Activated T-helper 1 cell treated with anti-CD3 and anti-CD28 coated beads, Interleukin-12 subunit alpha, Interleukin-12 subunit beta, Interleukin-2, Interleukin-4 antibody, amounts not matched to agents 30 ng/mL and 10 ng/mL and 1 ng/mL, durations not matched to agents 14 hours and 24 hours and 36 hours (primary cell): Measurements from ENCODE around the gene RAD18. TPM values are rescaled to one million over a fixed set of nuclear protein-coding genes. Genes with fewer than 3 reads are reported as not detected.

Experiments used
- DNase-seq: peaks from one replicate; pipeline ENCODE4 v3.0.0; 2021; ENCODE audit warnings: low spot score
- H3K27ac Mint-ChIP-seq: one replicate; pipeline ENCODE4 v1.8.0; 2021; ENCODE audit warnings: mild to moderate bottlenecking, mixed read lengths
- H3K27me3 Mint-ChIP-seq: one replicate; pipeline ENCODE4 v1.8.0; 2022; ENCODE audit warnings: mild to moderate bottlenecking, moderate library complexity, mixed read lengths; ENCODE audit not compliant: insufficient read depth
- H3K36me3 Mint-ChIP-seq: one replicate; pipeline ENCODE4 v1.8.0; 2021; ENCODE audit warnings: low read depth, mixed read lengths
- H3K4me1 Mint-ChIP-seq: one replicate; pipeline ENCODE4 v1.8.0; 2021; ENCODE audit warnings: low read depth, mixed read lengths
- H3K4me3 Mint-ChIP-seq: one replicate; pipeline ENCODE4 v1.8.0; 2021; ENCODE audit warnings: mild to moderate bottlenecking, moderate library complexity, mixed read lengths
- H3K9me3 Mint-ChIP-seq: one replicate; pipeline ENCODE4 v1.8.0; 2021; ENCODE audit warnings: mixed read lengths
- intact Hi-C: fragments of 100-400 bp; cut with micrococcal nuclease; formaldehyde crosslinking; loops from one replicate; pipeline ENCODE4 v1.15.1; 2024
- total RNA-seq: library from RNA; stranded (reverse); gene quantifications from 2 replicates; pipeline ENCODE4 v1.2.3, GENCODE V29; 2022

Gene RAD18
- total RNA-seq, 1 donor from 2014 or later: 52.8 TPM

DNA sequence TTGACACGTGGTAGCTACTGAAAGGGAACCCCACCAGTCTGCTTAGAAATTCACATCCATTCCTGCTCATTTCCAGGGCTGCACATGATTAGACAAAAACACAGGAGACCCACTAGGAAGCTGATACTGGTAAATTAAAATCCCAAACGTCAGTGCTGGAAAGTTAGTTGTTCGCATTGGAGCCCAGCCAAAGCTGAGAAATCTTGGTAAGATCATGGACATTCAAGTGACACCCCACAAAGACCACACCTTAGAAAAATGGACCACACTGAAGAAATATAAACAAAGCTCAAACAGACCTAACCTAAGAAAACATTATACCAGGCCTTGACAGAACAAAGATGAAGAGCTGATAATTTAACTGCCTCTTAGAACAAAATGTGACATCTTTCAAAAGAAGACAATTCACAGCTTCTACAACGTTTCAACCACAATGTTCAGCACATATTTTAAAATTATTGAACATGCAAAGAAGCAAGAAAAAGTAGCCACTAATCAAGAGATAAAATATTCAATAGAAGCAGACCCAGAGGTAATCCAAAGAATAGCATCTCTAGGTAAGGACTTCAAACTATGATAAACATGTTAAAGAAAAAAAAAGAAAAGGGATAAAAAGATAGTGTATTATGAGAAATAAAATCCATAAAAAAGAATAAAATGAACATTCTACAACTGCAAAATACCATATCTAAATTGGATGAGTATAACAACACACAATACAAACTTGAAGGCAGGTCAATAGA lies 20.4 kb downstream of the RAD18 start:
- intact Hi-C loops: no loop called here
- Mint-ChIP-seq H3K27me3 (no peaks in the 10 kb centered on the region), H3K4me3 (no peak overlapping the region), H3K9me3 (peaks cover 18% of the 10 kb centered on the region), H3K27ac (no peak overlapping the region), H3K36me3 (peaks cover 46% of the 10 kb centered on the region), H3K4me1 (peaks cover 6% of the 10 kb centered on the region)
- no peak for DNase-seq

- H3K36me3 Mint-ChIP-seq: peaks cover 44% of the 10 kb centered on the region
- DNase-seq: no peak
- peaks cover 18% of the 10 kb centered on the region for H3K9me3 Mint-ChIP-seq
- H3K27me3 Mint-ChIP-seq: no peaks in the 10 kb centered on the region
- H3K4me1 Mint-ChIP-seq: peaks cover 2% of the 10 kb centered on the region
- H3K27ac Mint-ChIP-seq: no peak overlapping the region
- no peak overlapping the region for H3K4me3 Mint-ChIP-seq
- intact Hi-C loops: no loop called here
These were observed 21.2 kb downstream of the RAD18 start for GRCh38 chr3:8942115-8942514.

DNA sequence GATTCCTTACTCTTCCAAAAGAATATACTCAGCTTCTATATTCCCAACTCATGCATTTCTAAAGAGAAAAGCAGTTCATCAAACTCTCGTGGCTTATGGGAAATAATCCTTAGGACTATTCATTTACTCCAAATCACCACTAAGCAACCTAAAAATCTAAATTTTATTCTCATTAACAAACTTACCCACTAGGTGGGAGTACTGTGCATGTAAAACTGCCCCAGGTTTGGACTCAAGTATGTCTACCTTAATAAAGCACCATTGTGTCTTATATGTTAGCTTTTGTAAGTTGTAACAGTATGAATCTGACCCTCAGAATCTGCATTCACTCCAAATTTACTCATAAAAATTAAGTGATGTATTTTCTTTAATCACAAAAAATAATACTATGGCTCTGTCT lies 25.3 kb downstream of the RAD18 start:
- Mint-ChIP-seq H3K4me1 (no peaks in the 10 kb centered on the region), H3K27ac (no peak overlapping the region), H3K4me3 (no peak overlapping the region), H3K27me3 (no peaks in the 10 kb centered on the region), H3K36me3 (peaks cover 36% of the 10 kb centered on the region), H3K9me3 (peaks cover 4% of the 10 kb centered on the region)
- no peak for DNase-seq
- intact Hi-C loops: no loop called here

GRCh38 chr3:8937064-8938020 lies 25.9 kb downstream of the RAD18 start:
- DNase-seq: no peak
- Mint-ChIP-seq H3K9me3 (no peaks in the 10 kb centered on the region), H3K4me1 (no peaks in the 10 kb centered on the region), H3K4me3 (no peak overlapping the region), H3K27ac (no peak overlapping the region), H3K36me3 (peaks cover 30% of the 10 kb centered on the region), H3K27me3 (no peaks in the 10 kb centered on the region)
- intact Hi-C loops: no loop called here

DNA sequence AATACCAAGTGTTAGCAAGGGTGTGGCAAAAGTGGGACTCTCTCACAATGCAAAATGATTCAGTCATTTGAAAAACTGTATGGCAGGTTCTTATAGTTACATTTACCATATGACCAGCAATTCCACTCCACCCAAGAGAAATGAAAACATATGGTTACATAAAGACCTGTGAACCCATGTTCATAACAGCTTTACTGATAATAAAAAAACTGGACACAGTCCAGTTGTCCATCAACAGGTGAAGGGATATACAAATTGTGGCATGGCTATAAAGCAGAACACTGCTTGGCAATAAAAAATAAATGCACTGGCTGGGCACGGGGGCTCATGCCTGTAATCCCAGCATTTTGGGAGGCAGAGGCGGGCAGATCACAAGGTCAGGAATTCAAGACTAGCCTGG lies 30.8 kb downstream of the RAD18 start:
- Mint-ChIP-seq H3K4me3 (no peak overlapping the region), H3K27me3 (no peaks in the 10 kb centered on the region), H3K27ac (no peak overlapping the region), H3K36me3 (peaks cover 25% of the 10 kb centered on the region), H3K9me3 (peaks cover 4% of the 10 kb centered on the region), H3K4me1 (no peaks in the 10 kb centered on the region)
- intact Hi-C loops: no loop called here
- DNase-seq: no peak

DNA sequence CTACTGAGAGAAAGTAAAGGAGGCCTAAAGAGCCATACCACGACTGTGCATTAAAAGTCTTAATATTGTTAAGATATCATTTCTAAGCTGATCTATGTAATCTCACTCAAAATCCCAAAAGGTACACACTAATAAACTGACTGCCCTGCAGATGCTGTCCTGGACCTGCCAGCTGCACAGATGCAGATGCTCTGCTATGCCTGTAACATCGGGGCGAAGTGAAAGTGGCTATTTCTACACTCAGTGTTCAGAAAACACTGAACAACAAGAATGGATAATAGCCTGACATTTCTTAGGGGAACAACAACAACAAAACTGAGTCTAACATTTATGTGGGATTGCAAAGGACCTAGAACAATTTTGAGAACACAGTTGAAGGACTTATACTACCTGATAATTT lies 31.9 kb downstream of the RAD18 start:
- H3K9me3 Mint-ChIP-seq: peaks cover 4% of the 10 kb centered on the region
- no peaks in the 10 kb centered on the region for H3K27me3 Mint-ChIP-seq
- no peak for DNase-seq
- no peaks in the 10 kb centered on the region for H3K4me1 Mint-ChIP-seq
- intact Hi-C loops: no loop called here
- H3K27ac Mint-ChIP-seq: no peak overlapping the region
- H3K36me3 Mint-ChIP-seq: peaks cover 31% of the 10 kb centered on the region
- H3K4me3 Mint-ChIP-seq: no peak overlapping the region

DNA sequence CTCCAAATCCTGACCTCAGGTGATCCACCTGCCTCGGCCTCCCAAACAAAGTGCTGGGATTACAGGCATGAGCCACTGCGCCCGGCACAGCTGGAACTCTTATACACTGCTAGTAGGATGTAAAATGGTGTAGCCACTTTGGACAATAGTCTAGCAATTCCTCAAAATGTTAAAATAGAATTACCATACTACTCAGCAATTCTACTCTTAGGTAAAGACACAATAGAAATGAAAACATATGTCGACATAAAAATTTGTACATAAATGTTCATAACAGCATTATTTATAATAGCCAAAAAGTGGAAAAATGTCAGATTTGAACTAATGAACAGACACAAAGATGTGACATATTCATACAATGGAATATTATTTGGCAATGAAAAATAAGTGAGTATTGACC lies 33.4 kb downstream of the RAD18 start:
- Mint-ChIP-seq H3K27me3 (no peaks in the 10 kb centered on the region), H3K27ac (no peak overlapping the region), H3K36me3 (peaks cover 32% of the 10 kb centered on the region), H3K9me3 (peaks cover 4% of the 10 kb centered on the region), H3K4me1 (no peaks in the 10 kb centered on the region), H3K4me3 (no peak overlapping the region)
- intact Hi-C loops: no loop called here
- no peak for DNase-seq

DNA sequence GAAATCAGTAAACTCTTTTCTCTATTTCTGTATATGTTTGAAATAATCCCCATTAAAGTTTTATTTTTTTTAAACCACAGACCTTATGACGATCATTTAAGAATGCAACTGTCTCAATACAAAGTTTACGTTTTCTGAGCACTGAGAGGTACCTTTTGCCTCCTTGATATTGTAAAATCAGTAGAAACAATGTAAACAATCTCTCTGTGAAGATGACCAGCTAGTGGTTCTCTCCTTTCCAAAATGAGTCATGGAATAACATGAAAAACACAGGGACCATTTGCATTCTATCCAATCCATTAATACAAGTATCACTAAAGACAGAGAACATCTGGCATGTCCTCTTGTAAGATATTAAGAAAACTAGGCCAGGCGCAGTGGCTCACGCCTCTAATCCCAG lies 48.8 kb downstream of the RAD18 start:
- intact Hi-C loops: no loop called here
- Mint-ChIP-seq H3K27ac (no peak overlapping the region), H3K36me3 (peaks cover 16% of the 10 kb centered on the region), H3K4me3 (no peak overlapping the region), H3K9me3 (no peaks in the 10 kb centered on the region), H3K27me3 (no peaks in the 10 kb centered on the region), H3K4me1 (no peaks in the 10 kb centered on the region)
- no peak for DNase-seq

DNA sequence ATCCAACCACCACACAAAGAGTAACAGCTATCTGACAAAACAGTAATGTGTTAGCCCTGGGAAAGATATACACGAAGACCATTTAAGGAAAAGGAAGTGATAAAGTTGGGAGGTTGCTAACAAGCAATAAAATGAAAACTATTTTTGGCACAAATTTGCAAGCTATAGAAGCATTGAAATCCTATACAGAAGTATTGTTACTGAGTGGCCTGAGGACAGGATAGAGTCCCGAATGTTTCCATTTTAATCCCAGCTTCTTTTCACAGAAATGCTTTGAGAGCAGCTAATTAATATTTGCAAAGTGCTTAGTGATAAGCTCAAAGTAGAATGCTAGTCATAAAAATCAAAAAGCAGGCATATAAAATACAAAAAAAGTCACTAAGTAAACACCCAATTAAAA lies 51.5 kb downstream of the RAD18 start:
- no peaks in the 10 kb centered on the region for H3K9me3 Mint-ChIP-seq
- H3K4me1 Mint-ChIP-seq: no peaks in the 10 kb centered on the region
- intact Hi-C loops: no loop called here
- no peak for DNase-seq
- no peaks in the 10 kb centered on the region for H3K27me3 Mint-ChIP-seq
- no peak overlapping the region for H3K4me3 Mint-ChIP-seq
- H3K36me3 Mint-ChIP-seq: peaks cover 27% of the 10 kb centered on the region
- no peak overlapping the region for H3K27ac Mint-ChIP-seq

GRCh38 chr3:8909160-8909559 lies 54.1 kb downstream of the RAD18 start:
- Mint-ChIP-seq H3K27ac (no peak overlapping the region), H3K4me3 (no peak overlapping the region), H3K27me3 (no peaks in the 10 kb centered on the region), H3K9me3 (no peaks in the 10 kb centered on the region), H3K4me1 (no peaks in the 10 kb centered on the region), H3K36me3 (peaks cover 24% of the 10 kb centered on the region)
- DNase-seq: no peak
- intact Hi-C loops: no loop called here

DNA sequence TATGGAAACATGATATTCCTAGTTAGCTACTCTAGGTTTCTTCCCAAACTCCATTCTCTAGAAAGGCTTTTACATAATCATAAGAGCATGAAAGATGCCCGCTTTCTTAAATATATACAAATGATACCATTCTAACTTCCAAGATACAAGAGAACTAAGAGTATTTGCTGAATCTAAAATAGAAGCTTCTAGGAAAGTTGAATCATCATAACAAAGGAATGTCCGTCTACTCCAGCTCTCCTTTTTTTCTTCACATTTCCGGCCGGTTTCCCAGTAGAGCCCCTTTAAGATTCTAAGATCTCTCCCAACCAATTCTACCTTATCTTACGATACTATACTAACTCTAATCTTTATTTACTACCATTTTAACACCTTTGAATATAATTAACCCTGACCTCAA lies 60.1 kb downstream of the RAD18 start:
- no peak overlapping the region for H3K4me3 Mint-ChIP-seq

GRCh38 chr3:8900869-8901268 lies 62.4 kb downstream of the RAD18 start:
- no peaks in the 10 kb centered on the region for H3K9me3 Mint-ChIP-seq
- peaks cover 24% of the 10 kb centered on the region for H3K36me3 Mint-ChIP-seq
- no peak for DNase-seq
- no peaks in the 10 kb centered on the region for H3K27me3 Mint-ChIP-seq
- peaks cover 6% of the 10 kb centered on the region for H3K4me1 Mint-ChIP-seq
- H3K27ac Mint-ChIP-seq: no peak overlapping the region
- intact Hi-C loops: no loop called here
- no peak overlapping the region for H3K4me3 Mint-ChIP-seq

More for the DNA sequence above, 60.1 kb downstream of the RAD18 start:
- H3K27me3 Mint-ChIP-seq: no peaks in the 10 kb centered on the region
- H3K36me3 Mint-ChIP-seq: peaks cover 28% of the 10 kb centered on the region
- DNase-seq: no peak
- no peaks in the 10 kb centered on the region for H3K9me3 Mint-ChIP-seq
- no peak overlapping the region for H3K27ac Mint-ChIP-seq
- intact Hi-C loops: no loop called here
- H3K4me1 Mint-ChIP-seq: peaks cover 6% of the 10 kb centered on the region

DNA sequence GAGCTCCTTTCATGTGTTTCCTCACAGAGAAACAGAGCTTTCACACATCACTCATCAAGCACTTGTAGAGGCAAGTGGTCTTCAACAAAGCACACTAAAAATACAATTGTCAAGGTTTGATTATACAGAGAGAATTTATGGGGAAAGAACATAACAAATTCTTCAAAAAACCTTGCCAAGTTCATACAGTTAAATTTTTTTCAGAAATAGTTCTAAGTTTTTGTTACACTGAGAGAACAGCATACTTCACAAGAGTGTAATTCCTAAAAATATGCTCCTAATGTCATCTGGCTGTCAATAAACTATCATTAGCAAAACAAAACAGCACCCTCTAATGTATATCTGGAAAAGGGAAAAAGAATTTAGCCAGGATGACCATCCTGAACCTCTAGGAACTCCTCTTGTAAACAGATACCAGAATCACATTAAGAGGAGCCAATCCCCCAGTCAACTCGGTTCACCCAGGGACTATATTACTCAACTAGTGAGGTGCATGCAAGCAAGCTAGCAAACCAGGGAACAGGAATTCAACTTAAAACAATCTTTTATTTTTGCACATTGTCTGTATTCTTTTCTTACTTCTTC lies 63.3 kb downstream of the RAD18 start:
- Mint-ChIP-seq H3K4me3 (no peak overlapping the region), H3K27me3 (no peaks in the 10 kb centered on the region), H3K4me1 (peaks cover 6% of the 10 kb centered on the region), H3K27ac (no peak overlapping the region), H3K9me3 (no peaks in the 10 kb centered on the region), H3K36me3 (peaks cover 31% of the 10 kb centered on the region)
- no peak for DNase-seq
- intact Hi-C loops: no loop called here
